GM20000 (cell line): ENCODE measurements around the gene RER1.

Source experiments
- DNase-seq: peaks from one replicate; pipeline ENCODE4 v3.0.0; 2012; ENCODE audit warnings: low spot score
- TF ChIP-seq, protein P1 (sequence below): IDR thresholded peaks from 2 replicates; pipeline ENCODE4 v1.5.1; 2012; ENCODE audit warnings: mild to moderate bottlenecking, control low read depth; ENCODE audit errors: extremely low read depth, missing control alignments

RER1 gene

DNA sequence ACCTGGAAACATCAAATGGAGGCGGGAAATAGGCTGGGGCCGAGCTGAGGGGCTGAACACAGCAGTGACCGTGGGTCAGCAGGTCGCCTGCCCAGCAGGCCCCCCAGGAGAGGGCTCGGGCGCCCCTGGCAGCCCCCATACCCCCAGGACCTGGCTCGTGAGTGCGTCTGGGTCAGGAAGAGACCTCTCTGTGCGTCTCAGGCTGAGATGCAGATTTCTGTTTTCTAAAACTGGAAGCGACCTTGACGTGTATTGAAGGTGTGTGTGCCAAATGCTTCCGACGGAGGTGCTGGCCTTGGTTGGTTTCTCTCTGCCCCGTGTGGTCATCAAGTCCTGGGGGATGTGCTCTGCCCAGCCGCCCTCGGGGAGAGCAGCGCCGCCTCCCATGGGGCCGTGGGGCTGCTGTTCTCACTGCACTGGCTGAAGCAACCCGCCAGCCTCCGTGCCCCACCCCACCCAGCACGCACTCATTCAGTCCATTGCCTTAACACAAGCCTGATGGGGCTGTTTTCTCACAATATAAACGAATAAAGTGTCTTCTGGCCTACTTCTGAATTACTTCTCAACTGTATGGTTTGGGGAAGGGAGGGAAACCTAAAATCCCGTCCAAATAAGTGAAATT is 13.4 kb downstream of the RER1 start:
- TF ChIP-seq, protein P1, sequence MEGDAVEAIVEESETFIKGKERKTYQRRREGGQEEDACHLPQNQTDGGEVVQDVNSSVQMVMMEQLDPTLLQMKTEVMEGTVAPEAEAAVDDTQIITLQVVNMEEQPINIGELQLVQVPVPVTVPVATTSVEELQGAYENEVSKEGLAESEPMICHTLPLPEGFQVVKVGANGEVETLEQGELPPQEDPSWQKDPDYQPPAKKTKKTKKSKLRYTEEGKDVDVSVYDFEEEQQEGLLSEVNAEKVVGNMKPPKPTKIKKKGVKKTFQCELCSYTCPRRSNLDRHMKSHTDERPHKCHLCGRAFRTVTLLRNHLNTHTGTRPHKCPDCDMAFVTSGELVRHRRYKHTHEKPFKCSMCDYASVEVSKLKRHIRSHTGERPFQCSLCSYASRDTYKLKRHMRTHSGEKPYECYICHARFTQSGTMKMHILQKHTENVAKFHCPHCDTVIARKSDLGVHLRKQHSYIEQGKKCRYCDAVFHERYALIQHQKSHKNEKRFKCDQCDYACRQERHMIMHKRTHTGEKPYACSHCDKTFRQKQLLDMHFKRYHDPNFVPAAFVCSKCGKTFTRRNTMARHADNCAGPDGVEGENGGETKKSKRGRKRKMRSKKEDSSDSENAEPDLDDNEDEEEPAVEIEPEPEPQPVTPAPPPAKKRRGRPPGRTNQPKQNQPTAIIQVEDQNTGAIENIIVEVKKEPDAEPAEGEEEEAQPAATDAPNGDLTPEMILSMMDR, result no peak

DNA sequence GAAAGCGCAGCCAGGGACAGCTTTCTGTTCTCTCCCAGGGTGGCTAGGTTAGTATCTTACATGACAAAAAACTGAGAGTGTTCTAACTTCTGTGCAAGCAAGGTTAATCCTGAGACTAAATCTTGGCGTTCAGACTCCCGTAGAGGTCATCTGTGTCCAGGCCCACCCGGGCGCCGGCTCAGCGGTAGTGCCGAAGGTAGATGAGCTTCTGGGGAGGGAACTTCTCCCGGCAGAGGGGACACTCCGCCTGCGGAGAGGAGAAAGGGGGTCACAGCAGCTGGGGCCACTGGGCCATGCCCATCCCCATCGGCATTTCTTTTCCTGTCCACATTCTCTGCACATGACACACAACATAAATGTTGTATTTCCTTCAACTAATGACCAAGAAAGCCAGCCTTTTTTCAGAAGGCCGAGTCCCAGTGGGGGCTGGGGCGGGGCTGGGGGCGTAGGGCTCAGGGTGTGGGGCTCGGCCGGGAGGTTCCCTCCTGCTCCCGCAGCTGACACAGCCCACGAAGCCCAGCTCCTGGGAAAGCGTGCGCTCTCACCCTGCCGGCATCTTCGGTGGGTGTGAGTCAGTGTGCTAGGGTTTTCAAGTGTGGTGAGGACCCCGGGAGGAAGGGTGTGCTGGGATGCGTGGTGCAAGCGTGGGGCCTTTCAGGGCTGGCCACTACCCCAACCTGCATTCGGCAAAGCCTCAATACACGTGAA is 14.1 kb downstream of the RER1 start:
- TF ChIP-seq, protein P1, result no peak
- DNase-seq, result no peak

More for the DNA sequence above, 13.4 kb downstream of the RER1 start:
- DNase-seq, result no peak

DNA sequence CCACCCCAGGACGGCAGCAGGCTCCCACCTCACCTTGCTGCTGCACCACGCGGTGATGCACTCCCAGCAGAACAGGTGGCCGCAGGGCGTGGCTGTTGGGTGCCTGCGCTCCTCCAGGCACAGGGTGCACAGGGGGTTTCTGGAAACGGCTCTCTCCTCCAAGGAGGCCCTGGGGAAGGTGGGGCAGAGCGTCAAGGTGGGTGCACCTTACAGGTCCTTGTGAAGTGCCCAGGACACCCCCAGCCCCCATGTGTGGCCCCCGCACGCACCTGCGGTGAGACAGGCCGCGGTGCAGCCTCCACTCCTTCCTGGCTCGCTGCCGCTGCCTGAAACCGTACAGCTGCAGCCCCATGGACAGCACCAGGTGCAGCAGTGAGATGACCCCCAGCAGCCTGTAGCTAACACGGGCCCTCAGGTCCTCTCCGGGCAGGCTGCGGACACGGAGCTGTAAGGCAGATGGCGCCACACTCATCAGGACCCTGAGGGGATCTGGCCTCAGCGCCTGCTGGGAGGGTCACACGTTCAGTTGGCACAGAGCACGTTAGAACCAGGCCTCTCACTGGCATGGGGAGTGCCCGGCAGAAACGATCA is 14.9 kb downstream of the RER1 start:
- TF ChIP-seq, protein P1, result no peak
- DNase-seq, result no peak

DNA sequence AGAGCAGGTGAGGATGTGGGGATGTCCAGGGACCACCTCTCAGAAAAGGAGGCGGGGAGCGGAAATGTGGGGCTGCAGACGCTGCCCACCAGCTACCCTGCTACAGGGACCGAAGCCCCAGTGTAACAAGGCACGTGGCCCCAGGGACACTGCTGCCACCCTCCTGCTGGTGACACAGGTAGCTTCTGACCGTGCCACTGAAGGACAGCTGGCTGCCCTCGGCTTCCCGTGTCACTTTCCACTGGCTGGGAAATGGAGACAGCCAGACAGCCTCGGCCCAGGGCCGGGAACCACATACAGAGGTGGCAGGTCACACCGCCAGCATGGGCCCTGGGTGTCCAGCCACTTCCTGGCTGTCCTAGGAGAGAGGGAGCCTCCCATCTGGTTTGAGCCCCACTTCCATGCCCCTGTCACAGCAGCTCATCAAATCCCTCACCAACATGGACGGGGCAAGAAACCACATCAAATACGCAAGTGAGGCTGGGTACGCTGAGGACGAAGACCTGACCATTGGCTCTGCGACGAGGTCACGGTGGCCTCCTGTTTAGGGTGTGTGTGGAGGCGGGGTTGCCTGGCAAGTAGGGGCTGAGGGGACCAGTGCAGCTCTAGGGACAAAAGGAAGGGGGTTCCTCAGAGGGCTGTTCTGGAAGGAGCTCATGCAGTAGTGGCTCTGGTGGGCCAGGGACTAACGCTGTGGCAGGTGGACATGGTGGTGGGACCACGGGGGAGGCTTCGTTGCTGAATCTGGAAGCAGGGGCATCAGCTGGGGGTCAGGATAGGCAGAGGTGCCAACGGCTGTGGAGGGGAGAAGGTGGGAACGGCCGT is 15.7 kb downstream of the RER1 start:
- TF ChIP-seq, protein P1, result no peak
- no peak for DNase-seq

DNA sequence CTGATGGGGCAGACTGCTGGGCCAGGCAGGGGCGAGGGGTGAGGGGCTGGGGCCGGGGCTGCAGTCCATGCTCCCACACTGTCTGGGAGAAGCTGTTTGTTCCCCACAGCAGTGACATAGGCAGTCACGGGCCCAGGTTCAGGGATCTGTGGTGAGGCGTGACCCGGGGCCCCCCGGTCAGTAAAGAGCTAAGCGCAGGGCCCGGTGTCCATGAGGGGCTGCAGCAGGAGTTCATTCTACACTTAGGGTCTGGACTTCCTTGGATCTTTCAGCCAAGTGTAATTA is 16.3 kb downstream of the RER1 start:
- DNase-seq, result no peak
- TF ChIP-seq, protein P1, result no peak

DNA sequence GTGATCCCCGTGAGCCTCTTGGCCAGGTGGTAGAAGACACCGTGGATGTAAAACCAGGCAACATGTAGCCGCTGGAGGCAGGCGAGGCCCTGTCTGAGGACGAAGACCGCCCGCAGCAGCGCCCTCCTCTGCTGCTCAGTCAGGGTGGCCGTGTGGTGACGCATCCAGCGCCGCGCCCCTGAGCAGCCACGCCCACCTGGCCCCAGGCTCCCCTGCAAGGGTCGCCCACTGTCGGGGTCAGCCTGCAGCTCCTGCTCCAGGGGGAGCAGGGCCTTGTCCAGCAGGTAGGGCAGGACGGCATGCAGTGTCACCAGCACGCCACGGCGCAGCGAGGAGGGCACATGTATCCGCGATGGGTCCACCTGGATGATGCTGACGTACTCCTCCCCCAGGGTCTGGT is 16.8 kb downstream of the RER1 start:
- DNase-seq, result no peak
- TF ChIP-seq, protein P1, result no peak

DNA sequence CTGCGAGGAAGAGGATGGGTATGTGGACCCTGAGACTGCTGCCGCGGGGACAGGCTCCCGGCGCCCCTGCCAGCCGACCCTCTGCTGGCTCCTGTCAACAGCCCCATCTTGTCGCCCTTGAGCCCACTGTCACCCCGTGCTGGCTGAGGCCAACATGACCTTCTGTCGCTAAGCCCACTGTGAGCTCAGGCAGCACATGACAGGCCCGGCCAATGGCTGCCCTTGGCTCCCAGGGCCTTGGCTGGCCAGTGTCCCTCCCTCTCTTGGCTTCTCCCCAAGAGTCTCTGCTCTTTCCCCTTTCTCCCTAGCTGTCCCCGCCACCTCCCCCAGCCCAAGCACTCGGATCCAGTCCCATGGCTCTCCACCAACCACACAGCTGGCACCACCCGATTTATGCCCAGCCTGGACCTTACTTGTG is 17.2 kb downstream of the RER1 start:
- DNase-seq, result no peak

More for the DNA sequence above, 17.2 kb downstream of the RER1 start:
- TF ChIP-seq, protein P1, result no peak
